Activated naive CD8-positive, alpha-beta T cell treated with anti-CD3 and anti-CD28 coated beads, Interleukin-2, amount 50 U/mL, for 24 hours (primary cell): ENCODE data around the gene OXT.
A peak's percentile ranks its signal among the peaks of the same experiment; 100 is the strongest.
"Not testable (repeated sequence)": the region's sequence is repeated elsewhere in the genome, so short reads cannot be mapped to it uniquely, and the experiment has no call there.

Experiments
- ATAC-seq: fragments of 150-1000 bp; cut with Tn5 transposase; one replicate; pipeline ENCODE4 v1.10.0; 2021
- DNase-seq: peaks from one replicate; pipeline ENCODE4 v3.0.0; 2021
- H3K27ac Mint-ChIP-seq: one replicate; pipeline ENCODE4 v1.8.0; 2021; ENCODE audit warnings: mild to moderate bottlenecking, mixed read lengths
- H3K27me3 Mint-ChIP-seq: one replicate; pipeline ENCODE4 v1.8.0; 2021; ENCODE audit warnings: mixed read lengths
- H3K36me3 Mint-ChIP-seq: one replicate; pipeline ENCODE4 v1.8.0; 2021; ENCODE audit warnings: low read depth, mixed read lengths
- H3K4me1 Mint-ChIP-seq: one replicate; pipeline ENCODE4 v1.8.0; 2021; ENCODE audit warnings: mixed read lengths
- H3K4me3 Mint-ChIP-seq: one replicate; pipeline ENCODE4 v1.8.0; 2021; ENCODE audit warnings: mild to moderate bottlenecking, moderate library complexity, mixed read lengths
- H3K9me3 Mint-ChIP-seq: one replicate; pipeline ENCODE4 v1.8.0; 2021; ENCODE audit warnings: mixed read lengths

OXT gene

GRCh38 chr20:3045042-3045815 lies 26.2 kb upstream of the OXT start:
- H3K27me3 Mint-ChIP-seq = no peaks in the 10 kb centered on the region
- H3K9me3 Mint-ChIP-seq = no peaks in the 10 kb centered on the region
- peaks cover 15% of the 10 kb centered on the region for H3K4me1 Mint-ChIP-seq
- ATAC-seq = peak; percentile 41
- peaks cover 23% of the 10 kb centered on the region for H3K36me3 Mint-ChIP-seq
- H3K27ac Mint-ChIP-seq = peak overlapping the region; percentile 72
- DNase-seq = peak; percentile 68
- H3K4me3 Mint-ChIP-seq = peak overlapping the region; percentile 89

- H3K4me3 Mint-ChIP-seq = peak within 1 kb of the TSS; percentile 89
- H3K27me3 Mint-ChIP-seq = no peaks in the 10 kb centered on the region
- DNase-seq (peak; percentile 88), ATAC-seq (peak; percentile 92)
- peaks cover 19% of the 10 kb centered on the region for H3K4me1 Mint-ChIP-seq
- H3K9me3 Mint-ChIP-seq = no peaks in the 10 kb centered on the region
- peaks cover 24% of the 10 kb centered on the region for H3K36me3 Mint-ChIP-seq
- peak within 1 kb of the TSS; percentile 75 for H3K27ac Mint-ChIP-seq
Measured at GRCh38 chr20:3045816-3046676, 25.4 kb upstream of the OXT start, which contains the start of gene MRPS26. Gene MRPS26 (plus strand): TSS chr20:3046052. CDS start chr20:3046069, 17 bp downstream.

- Mint-ChIP-seq H3K36me3 (peaks cover 24% of the 10 kb centered on the region), H3K4me3 (peak overlapping the region; percentile 89), H3K27me3 (no peaks in the 10 kb centered on the region), H3K9me3 (no peaks in the 10 kb centered on the region), H3K4me1 (peaks cover 19% of the 10 kb centered on the region), H3K27ac (peak overlapping the region; percentile 73)
- ATAC-seq (peak; percentile 4), DNase-seq (no peak)
Measured at GRCh38 chr20:3046677-3047462, 24.6 kb upstream of the OXT start.

GRCh38 chr20:3047486-3048419 lies 23.7 kb upstream of the OXT start:
- peaks cover 24% of the 10 kb centered on the region for H3K36me3 Mint-ChIP-seq
- H3K27me3 Mint-ChIP-seq = no peaks in the 10 kb centered on the region
- ATAC-seq = no peak
- H3K4me3 Mint-ChIP-seq = peak overlapping the region; percentile 89
- DNase-seq = no peak
- H3K9me3 Mint-ChIP-seq = no peaks in the 10 kb centered on the region
- no peak overlapping the region for H3K27ac Mint-ChIP-seq
- peaks cover 19% of the 10 kb centered on the region for H3K4me1 Mint-ChIP-seq

- Mint-ChIP-seq H3K27ac (no peak overlapping the region), H3K4me1 (peaks cover 13% of the 10 kb centered on the region), H3K36me3 (peaks cover 23% of the 10 kb centered on the region), H3K9me3 (no peaks in the 10 kb centered on the region), H3K27me3 (no peaks in the 10 kb centered on the region), H3K4me3 (no peak overlapping the region)
- no peak for ATAC-seq
- no peak for DNase-seq
Measured at GRCh38 chr20:3051385-3052019, 19.9 kb upstream of the OXT start.

- no peak overlapping the region for H3K4me3 Mint-ChIP-seq
- no peaks in the 10 kb centered on the region for H3K27me3 Mint-ChIP-seq
- no peaks in the 10 kb centered on the region for H3K9me3 Mint-ChIP-seq
- H3K27ac Mint-ChIP-seq = no peak overlapping the region
- H3K36me3 Mint-ChIP-seq = no peaks in the 10 kb centered on the region
- H3K4me1 Mint-ChIP-seq = peaks cover 6% of the 10 kb centered on the region
- ATAC-seq (no peak), DNase-seq (no peak)
Measured at GRCh38 chr20:3059489-3059888, 11.9 kb upstream of the OXT start.

- DNase-seq, H3K4me1 Mint-ChIP-seq, ATAC-seq: not testable (repeated sequence)
Measured at GRCh38 chr20:3064119-3064518, 7.3 kb upstream of the OXT start.

GRCh38 chr20:3067139-3068014 lies 4.0 kb upstream of the OXT start:
- ATAC-seq (no peak), DNase-seq (no peak)
- Mint-ChIP-seq H3K36me3 (no peaks in the 10 kb centered on the region), H3K4me3 (no peak overlapping the region), H3K27ac (no peak overlapping the region), H3K27me3 (peaks cover 2% of the 10 kb centered on the region), H3K4me1 (peaks cover 16% of the 10 kb centered on the region), H3K9me3 (no peaks in the 10 kb centered on the region)

More at GRCh38 chr20:3064119-3064518, 7.3 kb upstream of the OXT start:
- not testable (repeated sequence) for H3K27ac Mint-ChIP-seq, H3K27me3 Mint-ChIP-seq, H3K9me3 Mint-ChIP-seq, H3K36me3 Mint-ChIP-seq, H3K4me3 Mint-ChIP-seq

- Mint-ChIP-seq H3K36me3 (no peaks in the 10 kb centered on the region), H3K9me3 (no peaks in the 10 kb centered on the region), H3K27ac (no peak overlapping the region), H3K4me3 (no peak overlapping the region), H3K4me1 (peaks cover 20% of the 10 kb centered on the region), H3K27me3 (peaks cover 3% of the 10 kb centered on the region)
- no peak for ATAC-seq
- DNase-seq = no peak
Measured at GRCh38 chr20:3068075-3068474, 3.3 kb upstream of the OXT start.

- Mint-ChIP-seq H3K27ac (no peak overlapping the region), H3K4me3 (no peak overlapping the region), H3K4me1 (peaks cover 18% of the 10 kb centered on the region), H3K36me3 (no peaks in the 10 kb centered on the region), H3K9me3 (no peaks in the 10 kb centered on the region), H3K27me3 (peaks cover 3% of the 10 kb centered on the region)
- no peak for DNase-seq
- peak; percentile 50 for ATAC-seq
Measured at GRCh38 chr20:3068986-3069900, 2.2 kb upstream of the OXT start.

- Mint-ChIP-seq H3K36me3 (no peaks in the 10 kb centered on the region), H3K27me3 (peaks cover 6% of the 10 kb centered on the region), H3K4me3 (peak overlapping the region; percentile 27), H3K9me3 (no peaks in the 10 kb centered on the region), H3K4me1 (peaks cover 15% of the 10 kb centered on the region), H3K27ac (no peak overlapping the region)
- DNase-seq (no peak), ATAC-seq (no peak)
Measured at GRCh38 chr20:3070725-3071124, 695 bp upstream of the OXT start.

GRCh38 chr20:3071266-3071609 lies 182 bp upstream of the OXT start:
- no peaks in the 10 kb centered on the region for H3K9me3 Mint-ChIP-seq
- DNase-seq (no peak), ATAC-seq (no peak)
- peak overlapping the region; percentile 33 for H3K4me3 Mint-ChIP-seq
- peaks cover 15% of the 10 kb centered on the region for H3K4me1 Mint-ChIP-seq
- H3K27ac Mint-ChIP-seq = no peak overlapping the region
- peaks cover 6% of the 10 kb centered on the region for H3K27me3 Mint-ChIP-seq
- H3K36me3 Mint-ChIP-seq = no peaks in the 10 kb centered on the region
